GM20000 (cell line): ENCODE measurements around the gene ILF3.
"Not testable (repeated sequence)": the region's sequence is repeated elsewhere in the genome, so short reads cannot be mapped to it uniquely, and the experiment has no call there.

ENCODE experiments used
- DNase-seq: peaks from one replicate; pipeline ENCODE4 v3.0.0; 2012; ENCODE audit warnings: low spot score
- CTCF ChIP-seq: IDR thresholded peaks from 2 replicates; pipeline ENCODE4 v1.5.1; 2012; ENCODE audit warnings: mild to moderate bottlenecking, control low read depth; ENCODE audit errors: extremely low read depth, missing control alignments

Gene ILF3

DNA sequence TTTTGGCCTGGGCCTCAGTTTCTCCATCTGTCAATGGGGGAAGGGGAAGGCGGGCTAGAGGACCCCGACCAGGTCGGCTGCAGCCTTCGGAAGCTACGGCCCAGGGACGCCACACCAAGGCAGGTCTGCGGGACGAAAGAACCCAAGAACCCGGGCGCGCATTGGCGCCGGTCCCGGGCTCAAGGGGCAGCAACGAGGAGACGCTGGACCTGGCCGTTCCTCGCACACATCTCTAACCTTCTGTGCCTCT lies 739 bp upstream of the ILF3 start:
- TF ChIP-seq CTCF, result no peak
- DNase-seq, result no peak

DNA sequence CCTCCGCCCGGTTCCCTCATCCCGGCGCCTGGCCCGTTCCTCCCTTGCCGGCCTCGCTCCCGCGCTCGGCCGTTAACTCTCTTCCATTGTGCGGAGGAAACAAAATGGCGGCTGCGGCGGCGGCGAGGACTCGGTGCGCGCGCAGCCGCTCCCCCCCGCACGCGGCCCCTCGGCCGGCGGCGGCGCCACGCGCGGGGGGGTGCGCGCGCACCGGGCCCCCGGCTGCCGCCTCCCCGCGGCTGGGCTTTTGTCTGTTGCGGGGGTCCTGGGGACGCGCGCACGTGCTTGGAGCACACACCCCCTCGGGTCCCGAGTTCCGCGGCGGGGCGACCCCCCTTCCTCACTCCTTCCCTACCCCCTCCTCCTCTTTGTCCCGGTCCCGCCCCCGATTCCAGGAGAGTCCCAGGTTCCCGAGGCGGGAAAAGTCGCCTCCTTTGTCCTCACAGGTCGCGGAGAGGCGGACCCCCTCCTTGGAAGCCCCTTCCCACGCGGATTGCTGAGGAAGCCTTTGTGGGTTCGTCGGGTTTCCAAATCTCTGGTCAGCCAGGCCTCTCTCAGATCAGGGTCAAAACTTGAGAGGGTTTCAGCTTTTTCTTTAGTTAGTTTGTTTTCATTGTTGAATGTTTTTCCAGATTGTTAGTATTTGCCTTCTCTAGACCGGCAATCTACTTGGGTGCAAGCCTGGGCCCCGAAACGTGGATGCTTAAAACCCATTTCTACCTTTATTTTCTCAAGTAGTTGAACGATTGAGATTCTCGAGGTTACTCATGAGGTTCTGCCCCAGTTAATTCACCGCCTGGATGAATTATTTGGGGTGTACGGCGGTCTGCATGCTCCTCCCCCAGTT lies 687 bp downstream of the ILF3 start:
- TF ChIP-seq CTCF, result no peak
- peak; percentile 93 for DNase-seq

- DNase-seq, result no peak
- TF ChIP-seq CTCF, result no peak
Observed at GRCh38 chr19:10655457-10656312, 1.5 kb downstream of the ILF3 start.

DNA sequence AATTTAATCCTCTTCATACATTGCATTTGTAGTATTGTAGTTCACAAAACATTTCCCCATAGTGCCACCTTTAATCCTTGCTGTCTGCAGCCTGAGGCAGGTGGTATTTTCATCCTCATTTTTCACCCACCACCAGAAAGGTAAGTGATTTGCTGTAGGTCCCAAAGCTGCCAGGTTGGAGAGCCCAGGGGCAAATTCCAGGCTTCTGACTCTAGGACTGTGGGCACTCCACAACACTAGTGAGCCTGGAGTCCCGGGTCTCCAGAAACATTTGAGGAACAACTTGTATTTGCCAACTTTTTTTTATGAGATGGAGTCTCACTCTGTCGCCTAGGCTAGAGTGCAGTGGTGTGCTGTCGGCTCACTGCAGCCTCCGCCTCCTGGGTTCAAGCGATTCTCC lies 6.2 kb downstream of the ILF3 start:
- no peak for DNase-seq
- TF ChIP-seq CTCF, result no peak

DNA sequence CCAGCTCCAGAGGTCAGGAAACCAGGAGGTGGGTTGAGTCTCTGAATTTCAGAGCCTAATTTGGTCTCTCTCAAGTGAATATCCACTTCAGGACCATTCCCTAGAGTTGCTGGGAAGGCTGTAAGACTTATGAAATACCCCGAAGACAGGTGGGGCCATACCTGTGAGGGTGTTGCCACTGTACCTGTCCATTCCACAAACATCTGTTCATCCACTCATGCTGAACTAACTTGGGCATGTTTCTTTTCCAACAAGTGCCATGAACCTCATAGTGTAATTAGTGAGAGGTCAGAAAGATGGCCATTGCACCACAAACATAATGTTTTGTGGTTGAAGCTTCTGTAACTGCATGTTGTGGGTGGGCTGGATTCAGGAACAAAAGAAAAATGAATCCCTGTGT lies 7.8 kb downstream of the ILF3 start:
- no peak for TF ChIP-seq CTCF

DNA sequence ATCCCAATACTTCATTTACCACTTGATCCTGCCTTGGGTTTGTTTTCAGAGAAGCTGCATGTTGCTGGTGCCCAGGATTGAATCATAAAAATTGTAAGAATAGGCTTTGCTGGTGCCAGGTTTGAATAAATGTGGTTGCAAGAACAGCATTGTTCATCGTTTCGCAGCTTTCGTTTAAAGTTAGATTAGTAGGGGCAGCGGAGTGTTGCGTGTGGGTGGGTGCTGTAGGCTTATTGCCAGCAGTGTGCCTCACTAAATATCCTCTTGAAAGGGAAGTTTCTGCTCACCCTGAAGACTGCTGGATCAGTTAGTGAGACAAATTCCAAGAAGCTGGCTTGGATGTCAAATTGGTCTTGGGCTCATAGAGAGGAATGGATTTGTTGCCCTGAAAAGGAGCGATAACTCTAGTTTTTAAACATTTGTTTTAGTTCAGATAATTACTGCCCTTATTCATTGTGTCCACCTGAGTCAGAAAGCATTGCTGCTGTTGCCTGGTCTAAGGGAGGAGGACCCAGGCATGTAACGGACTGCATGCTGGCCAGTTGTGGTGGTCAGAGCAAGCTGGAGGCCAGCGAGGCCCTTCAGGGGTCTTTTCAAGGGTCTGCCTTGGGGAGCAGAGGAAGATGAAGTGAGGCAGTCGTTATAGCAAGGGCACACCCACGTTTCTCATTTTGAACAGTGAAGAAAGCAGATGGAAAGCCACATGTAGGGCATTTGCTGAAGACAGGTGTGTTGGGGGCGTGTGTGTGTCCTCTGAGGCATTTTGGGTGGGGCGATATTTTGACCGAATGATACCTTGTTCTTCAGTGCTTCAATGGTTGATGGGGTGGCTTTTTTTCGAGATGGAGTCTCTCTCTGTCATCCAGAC lies 8.5 kb downstream of the ILF3 start:
- DNase-seq, result no peak
- TF ChIP-seq CTCF, result no peak

More for the DNA sequence above, 7.8 kb downstream of the ILF3 start:
- no peak for DNase-seq

DNA sequence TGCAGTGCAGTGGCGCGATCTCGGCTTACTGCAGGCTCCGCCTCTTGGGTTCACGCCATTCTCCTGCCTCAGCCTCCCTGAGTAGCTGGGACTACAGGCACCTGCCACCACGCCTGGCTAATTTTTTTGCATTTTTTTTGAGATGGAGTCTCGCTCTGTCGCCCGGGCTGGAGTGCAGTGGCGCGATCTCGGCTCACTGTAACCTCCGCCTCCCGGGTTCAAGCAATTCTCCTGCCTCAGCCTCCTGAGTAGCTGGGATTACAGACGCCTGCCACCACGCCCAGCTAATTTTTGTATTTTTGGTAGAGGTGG lies 9.1 kb downstream of the ILF3 start:
- not testable (repeated sequence) for DNase-seq
